Stimulated activated CD8-positive, alpha-beta memory T cell treated with anti-CD3 and anti-CD28 coated beads, Interleukin-15, amount 100 ng/mL, for 1 hour (primary cell): ENCODE measurements around the gene DDX10.
"Not testable (repeated sequence)": the region's sequence is repeated elsewhere in the genome, so short reads cannot be mapped to it uniquely, and the experiment has no call there.

ENCODE experiments used
- DNase-seq: peaks from one replicate; pipeline ENCODE4 v3.0.0-alpha.2; 2020; ENCODE audit warnings: low read depth

Gene DDX10

GRCh38 chr11:108664730-108665525 is at the start of gene DDX10:
Gene DDX10, plus strand, starts transcription at chr11:108665069. Its CDS starts 85 bp downstream, at chr11:108665154.
- DNase-seq = peak; percentile 98

GRCh38 chr11:108616549-108616948 is 48.3 kb upstream of the DDX10 start:
- no peak for DNase-seq

GRCh38 chr11:108617055-108617454 is 47.8 kb upstream of the DDX10 start:
- no peak for DNase-seq

GRCh38 chr11:108618529-108618928 is 46.3 kb upstream of the DDX10 start:
- DNase-seq = no peak

GRCh38 chr11:108620958-108621772 is 43.7 kb upstream of the DDX10 start:
- no peak for DNase-seq

GRCh38 chr11:108622341-108622740 is 42.5 kb upstream of the DDX10 start:
- no peak for DNase-seq

- no peak for DNase-seq
These were observed 40.5 kb upstream of the DDX10 start for GRCh38 chr11:108624196-108624925.

- DNase-seq = no peak
These were observed 36.5 kb upstream of the DDX10 start for GRCh38 chr11:108628326-108628725.

GRCh38 chr11:108628812-108629211 is 36.1 kb upstream of the DDX10 start:
- DNase-seq = no peak

- DNase-seq = no peak
These were observed 35.6 kb upstream of the DDX10 start for GRCh38 chr11:108629274-108629673.

GRCh38 chr11:108632041-108632704 is 32.7 kb upstream of the DDX10 start:
- no peak for DNase-seq

- DNase-seq = no peak
These were observed 29.8 kb upstream of the DDX10 start for GRCh38 chr11:108635106-108635505.

GRCh38 chr11:108636222-108636621 is 28.6 kb upstream of the DDX10 start:
- DNase-seq = no peak

GRCh38 chr11:108639146-108639545 is 25.7 kb upstream of the DDX10 start:
- no peak for DNase-seq

- DNase-seq = not testable (repeated sequence)
These were observed 23.1 kb upstream of the DDX10 start for GRCh38 chr11:108641752-108642151.

- DNase-seq = no peak
These were observed 20.9 kb upstream of the DDX10 start for GRCh38 chr11:108643974-108644373.

- no peak for DNase-seq
These were observed 18.9 kb upstream of the DDX10 start for GRCh38 chr11:108645970-108646369.

- DNase-seq = no peak
These were observed 17.5 kb upstream of the DDX10 start for GRCh38 chr11:108647387-108647700.

- peak; percentile 32 for DNase-seq
These were observed 17.0 kb upstream of the DDX10 start for GRCh38 chr11:108647701-108648527.

GRCh38 chr11:108648528-108648885 is 16.4 kb upstream of the DDX10 start:
- DNase-seq = no peak

- not testable (repeated sequence) for DNase-seq
These were observed 10.8 kb upstream of the DDX10 start for GRCh38 chr11:108654100-108654499.
